HG02884 (cell line): ENCODE data around the gene VIPR1.
"Not testable (repeated sequence)": the region's sequence is repeated elsewhere in the genome, so short reads cannot be mapped to it uniquely, and the experiment has no call there.

Experiments
- ATAC-seq: cut with Tn5 transposase; IDR thresholded peaks from one replicate; pipeline ENCODE4 v1.9.1; 2021; ENCODE audit warnings: mild to moderate bottlenecking, moderate library complexity; ENCODE audit not compliant: unreplicated experiment

The VIPR1 gene

DNA sequence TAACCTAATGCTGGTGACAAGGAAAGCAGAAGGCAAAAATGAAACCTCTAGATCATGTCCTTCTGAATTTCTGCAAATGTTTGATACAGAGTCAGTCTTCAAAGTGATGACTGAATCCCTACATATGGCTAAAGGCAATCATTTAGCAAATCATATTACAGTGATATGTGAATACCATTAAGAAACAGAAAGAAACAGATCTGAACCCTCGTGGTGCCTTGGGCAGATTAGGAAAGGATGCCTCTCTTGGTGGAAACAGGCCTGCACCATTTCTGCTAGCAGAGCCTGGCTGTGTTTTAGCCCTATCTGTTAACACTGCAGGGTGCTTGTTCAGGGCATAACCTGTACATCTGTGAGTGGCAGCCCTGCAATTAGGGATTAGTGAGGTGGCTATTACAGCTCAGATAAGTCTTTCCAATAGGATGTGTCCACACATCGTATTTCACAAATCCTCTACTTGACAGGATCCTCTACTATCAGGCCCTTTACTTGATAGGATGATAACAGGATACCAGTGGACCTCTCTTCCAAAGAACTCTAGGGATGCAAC, 67.2 kb downstream of the VIPR1 start:
- ATAC-seq: no peak

- peak; percentile 57 for ATAC-seq
Measured at GRCh38 chr3:42572278-42572677, 69.8 kb downstream of the VIPR1 start.

- no peak for ATAC-seq
Measured at GRCh38 chr3:42575137-42575741, 72.8 kb downstream of the VIPR1 start.

DNA sequence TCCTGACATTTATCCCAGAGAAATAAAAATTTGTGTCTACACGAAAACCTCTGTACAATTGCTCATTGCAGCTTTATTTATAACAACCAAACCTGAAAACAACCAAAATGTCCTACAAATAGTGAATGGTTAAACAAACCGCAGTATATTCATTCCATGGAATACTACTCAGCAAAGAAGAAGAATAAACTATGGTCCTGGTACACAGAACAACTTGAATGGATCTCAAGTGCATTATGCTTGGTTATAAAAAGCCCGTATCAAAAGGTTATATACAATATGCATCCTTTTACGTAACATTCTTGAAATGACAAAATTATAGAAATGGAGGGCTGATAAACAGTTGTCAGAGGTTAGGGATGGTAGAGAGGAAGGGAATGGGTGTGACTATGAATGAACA, 75.6 kb downstream of the VIPR1 start:
- ATAC-seq: no peak

GRCh38 chr3:42579346-42579745, 76.9 kb downstream of the VIPR1 start:
- ATAC-seq: not testable (repeated sequence)

GRCh38 chr3:42581400-42581708, 78.9 kb downstream of the VIPR1 start:
- no peak for ATAC-seq

GRCh38 chr3:42581709-42582473, 79.4 kb downstream of the VIPR1 start, which contains the start of gene SEC22C:
TSS of gene SEC22C (minus strand) at chr3:42581967. CDS start at chr3:42569046, 12,921 bp downstream.
- peak; percentile 88 for ATAC-seq

DNA sequence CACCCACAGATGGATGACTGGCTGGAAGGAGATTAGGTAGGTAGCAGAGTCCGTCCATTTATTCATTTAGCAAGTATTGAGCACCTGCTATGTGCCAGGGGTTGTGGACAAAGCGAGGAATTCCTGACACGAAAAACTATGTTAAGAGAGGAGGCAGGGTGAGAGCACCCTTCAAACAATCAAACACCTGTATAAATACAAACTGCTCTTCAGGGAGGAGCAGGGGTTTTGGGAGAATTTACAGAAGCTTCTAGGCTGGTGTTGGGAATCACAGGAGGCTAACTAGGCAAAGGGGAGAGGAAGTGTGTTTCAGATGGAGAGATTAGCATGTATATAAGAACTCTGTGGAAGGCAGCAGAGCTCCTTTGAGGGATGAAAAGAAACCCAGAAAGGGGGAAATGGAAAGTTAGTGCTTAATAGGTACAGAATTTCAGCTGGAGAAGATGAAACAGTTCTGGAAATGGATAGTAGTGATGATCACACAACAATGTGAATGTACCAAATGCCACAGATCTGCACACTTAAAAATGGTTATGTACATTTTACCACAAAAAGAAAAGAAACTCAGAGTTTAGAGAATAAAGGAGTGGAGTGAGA, 80.1 kb downstream of the VIPR1 start:
- no peak for ATAC-seq
